T follicular helper cell (primary cell): Measurements from ENCODE around the gene FDPS.
A peak's percentile ranks its signal among the peaks of the same experiment; 100 is the strongest.

Experiments
- DNase-seq: peaks from one replicate; pipeline ENCODE4 v3.0.0-alpha.2; 2020; ENCODE audit warnings: low read depth
- total RNA-seq, 2 experiments: gene quantifications; one replicate each; lab custom pipeline; 2026; lab: John Stamatoyannopoulos, UW

FDPS gene
- 89.5 to 146 reads per million in 2 experiments for total RNA-seq

DNA sequence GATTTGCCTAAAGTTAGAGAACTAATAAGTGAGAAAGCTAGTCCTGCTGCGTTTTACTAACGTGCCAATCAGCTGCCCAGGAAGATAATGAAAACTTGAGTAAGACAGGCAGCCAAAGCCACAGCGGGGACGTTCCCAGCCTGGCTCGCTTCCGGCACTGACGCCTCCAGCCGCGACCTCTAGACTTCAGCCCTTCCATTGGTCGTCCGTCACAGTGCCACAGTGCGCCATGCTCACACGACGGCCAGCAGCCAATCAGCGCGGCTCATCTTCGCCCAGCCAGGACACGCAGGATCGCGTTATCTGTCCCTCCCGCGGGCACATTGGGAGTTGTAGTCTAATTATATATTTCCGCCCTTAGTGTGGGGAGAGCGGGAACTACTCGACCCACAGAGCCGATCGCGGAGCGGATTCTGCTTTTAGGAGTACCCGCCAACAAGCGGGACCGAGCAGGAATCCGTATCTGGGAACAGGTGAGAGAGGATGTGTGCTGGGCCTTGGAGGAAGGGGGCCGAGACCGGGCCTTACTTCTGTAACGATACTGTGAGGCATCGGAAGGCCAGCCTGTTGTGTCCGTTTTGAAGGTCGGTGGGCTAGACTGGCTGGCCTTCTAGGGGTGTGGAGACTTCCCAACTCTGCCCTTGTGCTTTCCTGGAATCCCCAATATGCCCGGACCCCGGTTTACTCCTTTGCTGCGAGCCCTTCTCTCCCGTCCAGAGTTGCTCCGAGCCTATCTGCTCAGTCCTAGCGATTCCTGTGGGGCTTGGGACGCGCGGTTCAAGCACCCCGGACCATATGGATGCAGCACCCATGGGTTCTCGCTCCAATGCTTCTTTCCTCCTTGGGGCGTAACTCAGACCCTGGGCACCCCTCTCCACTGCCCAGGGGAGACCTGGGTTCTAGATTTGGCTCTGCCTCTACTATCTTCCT, at the start of gene FDPS:
FDPS (plus strand) TSS at position 374 of the 930 bp plus-strand sequence. CDS start 924 bp downstream, outside the sequence.
- peak; percentile 95 for DNase-seq

DNA sequence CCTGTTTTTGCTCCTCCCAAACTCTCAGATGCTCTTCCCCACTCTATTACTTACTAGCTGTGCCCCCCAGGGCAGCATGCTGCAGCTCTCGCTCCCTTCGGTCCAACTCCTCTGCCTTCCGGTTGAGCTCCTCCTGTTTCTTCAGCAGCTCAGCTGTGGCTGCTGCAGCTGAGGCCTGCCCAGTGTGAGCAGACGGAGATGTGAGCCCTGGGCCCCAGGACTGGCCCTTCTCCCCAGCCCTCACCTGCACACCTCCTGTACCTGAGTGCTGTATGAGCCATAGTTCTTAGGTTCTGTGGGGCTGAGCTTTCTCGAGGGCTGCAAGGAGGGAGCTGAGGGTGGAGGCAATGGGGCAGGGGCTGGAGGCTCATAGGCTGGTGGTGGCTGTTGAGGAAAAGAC, 48.4 kb upstream of the FDPS start:
- no peak for DNase-seq

DNA sequence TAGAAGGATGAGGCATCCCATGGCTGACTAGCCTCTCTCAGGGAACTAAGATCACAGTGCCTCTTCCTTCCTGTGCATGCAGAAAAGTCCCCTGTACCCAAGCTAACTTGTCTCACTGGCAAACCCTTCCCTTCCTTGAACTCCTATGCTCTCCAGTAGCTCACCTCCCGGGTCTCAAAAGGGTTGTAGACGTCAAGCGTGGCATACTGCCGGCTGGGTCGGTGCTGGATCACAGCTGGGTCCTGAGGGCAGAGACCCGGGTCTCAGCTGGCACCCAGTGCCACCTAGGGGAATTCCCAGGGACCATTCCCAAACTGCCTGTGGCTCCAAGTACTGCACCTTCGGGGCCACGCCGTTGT, 47.2 kb upstream of the FDPS start:
- DNase-seq: no peak

DNA sequence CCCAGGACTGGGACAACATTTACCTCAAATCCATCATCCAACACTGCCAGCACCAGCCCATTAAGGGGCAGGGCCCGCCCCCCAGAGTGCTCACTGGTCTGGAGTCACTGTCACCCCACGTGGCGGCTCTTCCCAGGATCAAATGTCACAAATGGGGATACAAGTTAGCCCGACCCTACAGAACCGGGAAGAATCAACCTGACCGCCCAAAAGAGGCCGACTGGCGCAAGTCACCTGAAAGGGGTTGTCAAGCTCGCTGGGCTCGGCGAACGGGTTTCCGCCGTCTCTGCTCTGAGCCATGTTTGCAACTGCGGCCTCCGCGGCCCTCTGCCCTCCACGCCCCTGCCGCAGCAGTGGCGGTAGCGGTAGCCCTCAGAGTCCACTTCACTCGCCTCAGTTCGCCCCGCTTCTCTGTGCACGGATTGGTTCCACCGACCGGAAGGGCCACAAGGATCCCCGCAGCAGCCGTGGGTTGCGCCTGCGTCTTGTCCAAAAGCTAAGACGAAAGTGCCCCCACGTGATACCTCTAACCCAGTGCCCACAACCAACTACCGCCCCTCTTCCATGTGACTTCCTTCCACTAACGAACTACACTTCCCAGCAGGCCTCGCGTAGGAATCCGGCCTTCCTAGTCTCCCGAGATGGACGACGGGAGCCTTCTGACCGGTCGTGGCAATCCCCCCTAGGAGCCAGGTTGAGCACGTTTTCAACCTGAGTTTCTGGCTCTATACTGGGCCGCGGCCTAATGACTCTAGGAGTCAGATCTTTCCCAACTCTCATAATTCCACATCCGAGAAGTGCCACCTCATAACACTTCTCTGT, 46.6 kb upstream of the FDPS start, which contains the start of gene SCAMP3:
SCAMP3 (minus strand) TSS at position 509 of the 822 bp plus-strand sequence; CDS start at position 300, 209 bp downstream.
- peak; percentile 77 for DNase-seq

DNA sequence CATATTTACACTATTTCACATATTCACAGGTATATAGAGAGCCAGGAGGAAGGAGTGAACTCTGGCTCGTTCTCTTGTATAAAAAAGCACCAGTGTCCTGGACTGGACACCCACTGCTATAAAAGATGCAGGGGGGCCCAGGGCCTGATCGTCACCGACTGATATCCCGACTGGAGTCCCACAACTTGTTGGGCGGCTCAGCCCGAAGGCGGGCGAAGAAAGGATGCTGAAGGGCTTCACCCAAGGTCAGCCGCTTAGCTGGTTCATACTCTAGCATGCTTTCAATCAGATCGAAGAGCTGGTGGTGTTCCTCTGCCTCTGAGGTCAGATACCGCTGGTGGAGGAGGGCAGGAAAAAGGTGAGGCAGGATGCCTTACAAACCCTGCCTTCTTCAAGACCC, 45.6 kb upstream of the FDPS start:
- no peak for DNase-seq

DNA sequence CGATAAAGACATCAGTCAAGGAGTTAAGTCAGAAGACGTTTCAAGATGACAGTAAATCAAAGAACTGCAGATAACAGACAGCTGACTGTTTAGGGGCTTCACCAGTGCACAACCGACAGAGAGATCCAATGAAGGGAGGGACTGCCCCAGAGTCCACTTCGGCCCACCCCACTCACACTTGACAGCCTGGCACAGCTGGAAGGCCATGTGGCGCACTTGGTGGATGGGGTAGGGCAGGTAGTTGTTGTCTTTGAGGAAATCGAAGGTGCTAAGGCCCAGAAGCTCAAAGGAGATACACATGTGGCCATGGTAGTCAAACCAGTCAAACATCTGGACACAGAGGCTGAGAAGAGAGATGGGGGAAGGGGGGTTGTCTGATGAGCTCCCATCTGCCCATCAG, 42.1 kb upstream of the FDPS start:
- DNase-seq: no peak

DNA sequence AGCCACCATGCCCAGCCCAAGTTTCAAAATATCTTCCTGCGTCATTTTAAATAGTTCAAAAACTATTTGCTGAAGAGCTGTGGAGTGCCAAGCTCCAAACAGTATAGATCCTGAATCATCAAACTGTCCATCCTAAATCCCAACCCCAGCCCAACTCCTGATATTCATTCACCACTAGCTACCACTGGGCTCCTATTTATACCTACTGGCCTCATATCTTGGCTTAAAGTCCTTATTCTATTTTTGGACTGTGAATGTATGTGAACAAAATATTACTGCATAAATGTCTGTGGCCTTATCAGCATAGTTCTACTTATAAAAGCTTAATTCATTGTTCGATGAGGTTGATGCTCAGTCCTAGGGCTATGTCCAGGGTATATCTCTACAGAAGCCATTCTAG, 41.3 kb upstream of the FDPS start:
- DNase-seq: no peak

DNA sequence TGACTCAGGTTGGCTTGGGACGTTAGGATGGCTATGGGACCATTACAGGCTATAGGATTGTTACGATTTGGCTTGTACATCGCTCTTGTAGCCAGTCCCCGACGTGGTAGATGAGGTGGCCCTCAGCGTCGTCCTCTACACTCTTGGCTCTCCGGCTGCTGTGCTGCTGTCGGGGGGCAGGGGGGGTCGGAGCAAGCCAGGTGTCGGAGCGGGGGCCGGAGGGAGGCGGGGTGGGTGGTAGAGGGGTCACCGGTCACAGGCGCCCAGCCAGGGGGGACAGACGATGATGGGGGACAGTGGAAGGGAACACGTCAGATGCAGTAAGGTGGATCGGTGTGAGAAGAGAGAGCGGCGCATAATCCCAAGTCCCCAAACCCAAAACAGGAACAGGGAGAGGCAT, 40.0 kb upstream of the FDPS start:
- no peak for DNase-seq

DNA sequence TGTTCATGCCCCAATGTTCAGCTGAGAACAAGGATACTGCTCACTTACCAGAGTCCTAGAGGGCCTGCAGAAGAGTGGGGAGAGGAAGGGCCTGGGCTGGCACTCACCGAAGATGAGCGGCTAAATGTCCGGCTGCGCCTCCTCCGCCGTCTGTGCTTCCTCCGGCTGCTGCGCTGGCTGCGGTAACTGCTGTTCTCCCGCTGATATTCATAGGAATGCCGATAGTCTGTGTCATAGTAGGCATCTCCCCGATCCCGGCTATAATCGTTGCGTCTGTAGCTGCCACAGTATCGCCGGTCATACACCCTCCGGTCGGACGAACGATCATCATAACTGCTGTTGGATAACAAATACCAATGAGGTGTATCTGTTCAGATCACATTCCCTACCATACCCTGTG, 39.3 kb upstream of the FDPS start:
- DNase-seq: no peak

DNA sequence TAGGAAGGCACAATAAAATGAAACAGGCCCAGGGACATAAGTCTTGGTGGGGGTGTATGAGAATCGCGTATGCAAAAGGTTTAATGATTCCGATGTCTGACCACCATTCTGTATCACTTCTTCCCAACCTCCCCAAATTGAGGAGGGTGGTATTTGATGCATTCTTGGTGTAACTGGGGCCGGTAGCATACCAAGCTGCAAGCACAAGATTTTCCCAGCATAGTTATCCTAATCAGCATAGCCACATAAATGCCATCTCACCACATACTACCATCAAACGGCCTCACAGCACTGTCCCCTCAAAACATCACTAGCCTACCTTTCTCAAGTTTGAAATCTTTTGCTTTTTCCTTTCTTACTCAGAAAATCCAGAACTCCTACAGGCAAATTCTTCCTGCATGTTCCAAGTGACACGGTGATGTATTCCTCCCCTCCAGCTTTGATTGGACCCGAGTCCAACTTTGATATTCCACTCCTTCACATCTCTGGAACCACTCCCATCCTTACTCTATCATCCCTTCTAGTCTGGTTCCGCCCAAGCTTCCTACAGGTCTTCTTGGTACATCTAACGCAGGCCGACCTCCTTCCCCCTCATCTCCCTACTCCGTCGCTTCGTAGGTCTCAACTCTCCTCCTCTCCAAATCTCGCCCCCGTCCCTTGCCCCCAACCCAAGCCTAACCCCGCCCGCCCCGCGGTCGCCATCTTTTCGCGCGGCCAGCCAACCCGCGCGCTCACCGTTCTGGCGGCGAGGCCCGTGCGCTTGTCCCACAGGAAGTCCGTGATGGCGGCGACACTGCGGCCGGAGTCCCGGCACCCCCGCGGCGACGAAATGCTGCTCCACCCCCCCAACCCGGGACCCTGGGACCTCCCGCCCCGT, 36.0 kb upstream of the FDPS start:
- no peak for DNase-seq

DNA sequence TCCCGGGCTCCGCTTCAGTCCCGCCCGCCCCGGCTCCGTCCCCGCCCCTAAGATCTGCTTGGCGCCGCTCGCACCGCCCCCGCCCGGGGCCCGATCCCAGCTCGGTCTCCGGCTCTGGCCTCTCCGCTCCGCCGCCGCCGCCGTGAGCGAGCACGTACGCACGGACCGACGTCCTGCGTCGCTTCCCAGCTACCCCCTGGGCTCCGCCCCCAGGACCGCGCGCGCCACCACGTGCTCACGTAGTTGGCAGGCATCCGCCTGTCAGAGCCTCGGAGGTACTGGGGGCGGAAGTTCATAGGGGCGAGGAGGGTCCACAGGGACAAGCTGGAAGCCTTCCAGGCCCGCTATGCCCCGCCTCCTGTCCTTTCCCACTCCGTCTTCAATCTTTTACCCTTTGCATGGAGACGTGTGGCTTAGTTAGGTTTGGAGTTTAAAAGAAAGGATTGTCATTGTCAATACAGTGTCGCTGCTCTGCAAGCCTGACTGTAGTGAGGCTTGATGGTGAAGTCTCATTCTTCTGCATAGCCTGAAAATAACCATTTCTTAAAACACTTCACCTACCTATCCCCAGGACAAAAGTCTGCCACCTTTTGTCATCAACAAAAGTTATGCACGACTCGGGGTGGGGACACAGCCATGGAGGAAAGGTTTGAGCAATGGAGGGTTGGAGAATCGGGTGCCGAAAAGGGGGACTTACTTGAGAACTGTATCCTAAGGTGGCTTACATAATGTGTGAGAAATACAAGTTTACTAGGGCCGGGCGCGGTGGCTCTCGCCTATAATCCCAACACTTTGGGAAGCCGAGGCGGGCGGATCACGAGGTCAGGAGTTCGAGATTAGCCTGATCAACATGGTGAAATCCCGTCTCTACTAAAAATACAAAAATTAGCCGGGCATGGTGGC, 35.1 kb upstream of the FDPS start, which contains the start of gene CLK2:
CLK2 (minus strand) TSS at position 162 of the 903 bp plus-strand sequence. CDS start 2,527 bp downstream, outside the sequence.
- peak; percentile 91 for DNase-seq

DNA sequence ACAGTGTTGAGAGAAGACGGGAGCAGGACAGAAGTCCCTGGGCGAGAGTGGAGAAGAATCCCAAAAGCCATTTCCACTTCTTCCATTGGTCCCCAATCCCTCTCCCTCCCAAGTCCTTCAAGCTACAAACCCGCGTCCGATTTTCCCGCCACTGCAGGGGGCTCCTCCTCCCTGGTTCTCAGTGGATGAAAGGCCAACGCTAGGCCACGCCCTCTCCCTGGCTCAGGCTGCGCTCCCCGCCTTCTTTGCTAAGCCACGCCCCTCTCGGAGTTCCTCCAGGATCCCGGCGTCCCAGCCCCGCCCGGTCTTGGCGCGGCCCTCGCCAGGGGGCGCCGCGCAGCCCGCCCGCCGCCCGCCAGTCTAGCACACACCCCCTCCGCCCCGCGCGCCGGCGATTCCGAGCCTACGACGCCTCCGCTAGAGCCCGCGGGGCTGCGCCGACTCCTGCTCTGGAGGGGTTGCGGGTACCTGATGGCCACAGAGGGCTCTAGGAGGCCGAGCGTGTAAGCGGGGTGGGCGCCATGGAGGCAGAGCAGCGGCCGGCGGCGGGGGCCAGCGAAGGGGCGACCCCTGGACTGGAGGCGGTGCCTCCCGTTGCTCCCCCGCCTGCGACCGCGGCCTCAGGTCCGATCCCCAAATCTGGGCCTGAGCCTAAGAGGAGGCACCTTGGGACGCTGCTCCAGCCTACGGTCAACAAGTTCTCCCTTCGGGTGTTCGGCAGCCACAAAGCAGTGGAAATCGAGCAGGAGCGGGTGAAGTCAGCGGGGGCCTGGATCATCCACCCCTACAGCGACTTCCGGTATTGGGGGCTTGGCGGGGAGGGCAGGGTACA, 31.4 kb upstream of the FDPS start, which contains the start of gene HCN3:
HCN3 (plus strand) TSS at position 394 of the 832 bp plus-strand sequence; CDS start at position 522, 128 bp downstream.
- DNase-seq: peak; percentile 85

DNA sequence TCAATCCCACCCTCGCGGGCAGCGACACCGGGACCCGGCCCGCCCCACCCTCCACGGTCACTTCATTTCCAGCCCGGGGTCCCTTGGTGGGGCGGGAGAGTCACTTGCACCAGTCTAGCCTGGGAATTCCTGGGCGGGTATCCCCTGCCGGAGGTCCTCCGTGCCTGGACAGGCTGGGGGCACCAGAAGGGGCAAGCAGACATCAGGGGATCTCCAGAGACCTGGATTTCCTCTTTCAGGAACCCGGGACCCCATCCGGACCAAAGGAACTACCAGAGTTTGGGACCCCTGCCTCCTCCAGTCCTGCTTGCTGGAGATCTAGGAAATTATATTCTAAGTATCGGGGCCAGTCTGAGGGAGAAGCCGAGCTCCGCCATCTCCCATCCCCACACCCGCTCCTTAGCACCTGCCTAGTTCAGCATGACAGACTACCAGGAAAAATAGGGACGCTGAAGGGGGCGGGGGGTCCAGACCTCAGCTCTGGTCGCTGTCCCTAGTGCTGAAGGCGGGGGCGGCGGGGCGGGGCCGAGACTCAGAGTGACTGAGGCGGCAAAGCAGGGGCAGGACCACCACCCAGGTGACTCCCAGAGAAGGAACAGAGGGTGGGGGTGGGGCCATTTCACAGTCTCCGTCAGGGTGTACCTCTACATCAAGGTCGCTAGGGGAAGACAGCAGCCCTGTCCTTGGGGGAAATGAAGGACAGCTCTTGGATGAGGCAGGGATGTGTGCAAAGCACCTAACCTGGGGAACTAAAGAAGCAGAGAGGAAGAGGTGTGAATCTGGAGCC, 30.6 kb upstream of the FDPS start:
- peak; percentile 75 for DNase-seq

DNA sequence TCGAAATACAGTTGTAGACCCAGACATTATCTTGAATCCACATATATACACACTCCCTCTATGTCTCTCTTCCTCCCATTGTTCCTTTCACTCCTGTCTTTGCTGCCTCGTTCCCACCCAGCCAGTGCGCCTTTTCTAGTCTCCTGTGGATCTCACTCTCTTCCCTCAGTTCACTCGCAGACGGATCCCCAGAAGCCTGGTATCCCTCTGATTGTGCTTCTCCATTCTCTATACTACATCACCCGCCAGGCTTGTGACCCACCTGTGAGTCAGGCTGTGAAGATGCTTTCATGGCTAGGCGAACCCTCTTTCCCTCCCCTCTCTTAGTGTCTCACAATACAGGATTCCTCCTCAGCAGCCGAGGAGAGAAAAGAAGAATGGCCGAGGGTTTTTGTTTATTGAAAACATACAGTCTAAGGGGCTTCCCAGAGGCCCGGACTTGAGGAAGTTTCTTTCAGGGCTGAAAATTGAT, 29.9 kb upstream of the FDPS start:
- no peak for DNase-seq

DNA sequence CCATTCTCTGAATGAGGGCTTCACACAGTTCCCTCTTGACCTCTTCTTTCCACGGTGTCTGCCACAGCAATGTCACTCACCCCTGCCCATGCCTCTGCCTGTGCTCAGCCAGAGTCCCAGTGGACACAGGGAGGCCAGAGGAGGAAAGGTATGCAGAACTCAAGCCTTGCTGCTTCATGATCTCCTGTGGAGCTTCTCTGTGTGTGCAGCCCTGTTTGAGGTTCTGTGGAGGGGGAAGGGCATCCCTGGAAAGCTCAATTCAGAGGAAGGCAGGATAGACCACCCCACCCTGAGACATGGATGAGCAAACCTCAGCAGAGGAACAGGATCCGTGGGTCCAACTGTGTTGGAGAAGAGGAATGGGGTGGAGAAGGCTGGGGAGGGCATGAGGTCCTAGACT, 29.4 kb upstream of the FDPS start:
- no peak for DNase-seq

DNA sequence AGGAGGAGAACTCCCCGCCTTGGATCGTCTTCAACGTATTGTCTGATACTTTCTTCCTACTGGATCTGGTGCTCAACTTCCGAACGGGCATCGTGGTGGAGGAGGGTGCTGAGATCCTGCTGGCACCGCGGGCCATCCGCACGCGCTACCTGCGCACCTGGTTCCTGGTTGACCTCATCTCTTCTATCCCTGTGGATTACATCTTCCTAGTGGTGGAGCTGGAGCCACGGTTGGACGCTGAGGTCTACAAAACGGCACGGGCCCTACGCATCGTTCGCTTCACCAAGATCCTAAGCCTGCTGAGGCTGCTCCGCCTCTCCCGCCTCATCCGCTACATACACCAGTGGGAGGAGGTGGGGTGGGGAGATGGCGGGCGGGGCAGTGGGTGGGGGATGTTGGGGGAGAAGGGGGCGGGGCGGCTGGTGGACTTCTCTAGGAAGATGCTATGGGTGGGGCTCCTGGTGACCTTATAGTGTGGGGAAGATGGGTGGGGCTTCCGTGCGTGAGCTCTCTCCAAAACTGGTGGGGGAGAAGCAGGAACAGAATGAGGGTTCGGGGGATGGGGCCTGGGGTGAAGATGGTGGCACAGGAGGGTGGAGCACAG, 26.1 kb upstream of the FDPS start:
- DNase-seq: no peak

DNA sequence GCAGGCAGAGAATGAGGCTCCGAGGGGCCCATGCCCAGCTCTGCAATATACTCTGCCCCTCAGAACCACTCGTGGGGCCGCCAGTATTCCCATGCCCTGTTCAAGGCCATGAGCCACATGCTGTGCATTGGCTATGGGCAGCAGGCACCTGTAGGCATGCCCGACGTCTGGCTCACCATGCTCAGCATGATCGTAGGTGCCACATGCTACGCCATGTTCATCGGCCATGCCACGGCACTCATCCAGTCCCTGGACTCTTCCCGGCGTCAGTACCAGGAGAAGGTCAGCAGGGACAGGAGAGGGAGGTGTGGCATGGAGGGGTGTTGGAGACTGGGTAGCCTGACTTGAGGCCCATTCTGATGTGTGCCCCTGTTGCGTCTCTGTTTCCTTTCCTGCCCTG, 24.2 kb upstream of the FDPS start:
- no peak for DNase-seq

DNA sequence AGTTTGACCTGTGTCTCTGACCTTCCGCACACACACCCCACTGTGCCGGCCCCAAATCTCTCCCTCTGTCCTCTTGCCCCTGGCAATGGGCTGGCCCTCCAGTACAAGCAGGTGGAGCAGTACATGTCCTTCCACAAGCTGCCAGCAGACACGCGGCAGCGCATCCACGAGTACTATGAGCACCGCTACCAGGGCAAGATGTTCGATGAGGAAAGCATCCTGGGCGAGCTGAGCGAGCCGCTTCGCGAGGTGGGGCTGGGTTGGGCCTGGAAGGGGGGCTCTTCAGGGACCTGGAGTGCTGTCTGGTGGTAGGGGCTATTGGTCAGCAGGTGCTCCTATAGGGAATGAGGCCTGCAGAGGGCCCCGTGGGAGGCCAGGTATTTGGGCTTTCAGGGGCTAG, 23.6 kb upstream of the FDPS start:
- no peak for DNase-seq
